Kidney epithelial cell (primary cell): Measurements from ENCODE around the gene MEGF11. TPM values are rescaled to one million over a fixed set of nuclear protein-coding genes. Genes with fewer than 3 reads are reported as not detected.

Experiments
- DNase-seq: peaks from one replicate; pipeline ENCODE4 v3.0.0-alpha.2; 2010; ENCODE audit warnings: low read depth
- H3K27me3 ChIP-seq: 2 replicates; pipeline ENCODE4 v1.6.0; 2011; ENCODE audit warnings: low read length; ENCODE audit not compliant: control insufficient read depth, insufficient read depth
- H3K36me3 ChIP-seq: 2 replicates; pipeline ENCODE4 v1.5.1; 2011; ENCODE audit warnings: low read length; ENCODE audit not compliant: control insufficient read depth, insufficient read depth
- H3K4me3 ChIP-seq: 2 replicates; pipeline ENCODE4 v1.5.1; 2011; ENCODE audit warnings: low read depth, mild to moderate bottlenecking, control low read depth, low read length
- CTCF ChIP-seq: IDR thresholded peaks from 2 replicates; pipeline ENCODE4 v1.5.1; 2011; ENCODE audit warnings: mild to moderate bottlenecking, moderate library complexity, low read length, control low read depth, inconsistent platforms; ENCODE audit not compliant: insufficient read depth, poor library complexity, severe bottlenecking
- total RNA-seq: library from RNA; depleted of rRNA; stranded (reverse); fragments of >200 nt; gene quantifications from 2 replicates; pipeline ENCODE4 v1.2.3, GENCODE V29; 2015

Gene MEGF11
- total RNA-seq, 1 donor from 2014 or later: 0.63 TPM

- H3K36me3 ChIP-seq: no peaks in the 10 kb centered on the region
- TF ChIP-seq CTCF: no peak
- H3K4me3 ChIP-seq: no peak overlapping the region
- DNase-seq: no peak
- peaks cover 18% of the 10 kb centered on the region for H3K27me3 ChIP-seq
Measured at GRCh38 chr15:66039117-66039871, 214.3 kb downstream of the MEGF11 start.

- DNase-seq: no peak
- H3K4me3 ChIP-seq: no peak overlapping the region
- no peak for TF ChIP-seq CTCF
- H3K27me3 ChIP-seq: peaks cover 18% of the 10 kb centered on the region
- no peaks in the 10 kb centered on the region for H3K36me3 ChIP-seq
Measured at GRCh38 chr15:66038387-66039116, 215.0 kb downstream of the MEGF11 start.

- no peak overlapping the region for H3K4me3 ChIP-seq
- TF ChIP-seq CTCF: no peak
- no peak for DNase-seq
- H3K36me3 ChIP-seq: no peaks in the 10 kb centered on the region
- peaks cover 18% of the 10 kb centered on the region for H3K27me3 ChIP-seq
Measured at GRCh38 chr15:66036859-66037258, 216.7 kb downstream of the MEGF11 start.

GRCh38 chr15:66035901-66036300 lies 217.6 kb downstream of the MEGF11 start:
- TF ChIP-seq CTCF: no peak
- H3K36me3 ChIP-seq: no peaks in the 10 kb centered on the region

GRCh38 chr15:66033143-66033542 lies 220.4 kb downstream of the MEGF11 start:
- no peak for DNase-seq
- TF ChIP-seq CTCF: no peak
- H3K27me3 ChIP-seq: peaks cover 8% of the 10 kb centered on the region
- no peaks in the 10 kb centered on the region for H3K36me3 ChIP-seq
- no peak overlapping the region for H3K4me3 ChIP-seq

More at GRCh38 chr15:66035901-66036300, 217.6 kb downstream of the MEGF11 start:
- peaks cover 18% of the 10 kb centered on the region for H3K27me3 ChIP-seq
- no peak overlapping the region for H3K4me3 ChIP-seq
- no peak for DNase-seq
